K562 (cell line): ENCODE results near the gene PRM2. TPM values are rescaled to one million over a fixed set of nuclear protein-coding genes. Genes with fewer than 3 reads are reported as not detected.

ENCODE experiments used
- ARID4B ChIP-seq: sonication (generic); formaldehyde crosslinking; IDR thresholded peaks from 2 replicates; pipeline ENCODE4 v1.8.0; 2022; ENCODE audit warnings: mild to moderate bottlenecking, missing genetic modification reagents
- FOSL1 ChIP-seq: fragments of 200-800 bp; sonication (Bioruptor generic); conservative IDR thresholded peaks from 2 replicates; pipeline ENCODE4 v1.6.1; 2016; ENCODE audit warnings: missing genetic modification characterization, missing compliant biosample characterization
- FOXA1 ChIP-seq: fragments of 450-650 bp; IDR thresholded peaks from 2 replicates; pipeline ENCODE4 v1.6.1; 2016; ENCODE audit warnings: mild to moderate bottlenecking, borderline replicate concordance
- FOXP1 ChIP-seq: sonication (generic); formaldehyde crosslinking; IDR thresholded peaks from 2 replicates; pipeline ENCODE4 v1.8.0; 2022; ENCODE audit warnings: mild to moderate bottlenecking, missing genetic modification reagents
- NR2F6 ChIP-seq: fragments of 450-650 bp; formaldehyde crosslinking; IDR thresholded peaks from 2 replicates; pipeline ENCODE4 v1.4.0; 2020; ENCODE audit warnings: mild to moderate bottlenecking
- NR4A1 ChIP-seq, 2 experiments: fragments of 250-450 bp in 1 of 2; fragments of 450-650 bp in 1 of 2; sonication (Bioruptor Pico) in 1 of 2; IDR thresholded peaks; 2 replicates each; pipeline versions ENCODE4 v1.4.0 to v1.6.1; 2016 to 2020; ENCODE audit warnings: mild to moderate bottlenecking in 2 of 2, missing compliant biosample characterization in 1 of 2, missing genetic modification characterization in 1 of 2, moderate library complexity in 1 of 2
- SMC3 ChIP-seq: conservative IDR thresholded peaks from 2 replicates; pipeline ENCODE4 v1.6.1; 2011; ENCODE audit warnings: low read depth, low read length, improper control_type of control experiment; ENCODE audit not compliant: insufficient read depth
- SPI1 ChIP-seq: IDR thresholded peaks from 2 replicates; pipeline ENCODE4 v1.6.1; 2011; ENCODE audit warnings: low read depth, low read length, control low read depth, borderline replicate concordance
- polyA plus RNA-seq, 8 experiments: library from polyadenylated mRNA; depleted of rRNA in 4 of 8; stranded (reverse) in 5 of 8; unstranded in 3 of 8; fragments of >200 nt; fragmentation: Nextera tagmentation in 2 of 8; fragmentation: Illumina TruSeq in 1 of 8; extraction: Ambion mirVana in 2 of 8; extraction: Trizol in 1 of 8; gene quantifications; 2 replicates each; pipeline versions ENCODE4 v1.2.1 to v1.2.3, GENCODE V29; 2011 to 2014; ENCODE audit warnings: inconsistent platforms in 1 of 8, missing spikeins in 1 of 8
- total RNA-seq, 7 experiments: library from RNA; depleted of rRNA in 6 of 7; stranded (reverse); fragments of >200 nt in 6 of 7; fragmentation: Illumina TruSeq in 2 of 7; extraction: Trizol in 2 of 7; gene quantifications; 2 replicates each; pipeline versions ENCODE4 v1.2.1 to v1.2.3, GENCODE V29; 2011 to 2021; ENCODE audit warnings: low replicate concordance in 1 of 7
- TF ChIP-seq, protein P1 (sequence below): fragments of 250-450 bp; sonication (Bioruptor Pico); IDR thresholded peaks from 2 replicates; pipeline ENCODE4 v1.4.0; 2020; ENCODE audit warnings: borderline replicate concordance
- TF ChIP-seq, protein P2 (sequence below): fragments of 450-650 bp; IDR thresholded peaks from 2 replicates; pipeline ENCODE4 v1.6.1; 2016; ENCODE audit warnings: antibody characterized with exemption
- TF ChIP-seq, protein P3 (sequence below): fragments of 450-650 bp; IDR thresholded peaks from 2 replicates; pipeline ENCODE4 v1.6.1; 2016
- TF ChIP-seq, protein P4 (sequence below): fragments of 200-800 bp; sonication (Bioruptor generic); IDR thresholded peaks from 2 replicates; pipeline ENCODE4 v1.6.1; 2017; ENCODE audit warnings: missing genetic modification characterization, missing compliant biosample characterization
- TF ChIP-seq, protein P5 (sequence below): fragments of 250-450 bp; sonication (Bioruptor Pico); IDR thresholded peaks from 2 replicates; pipeline ENCODE4 v1.9.0; 2021; ENCODE audit warnings: mild to moderate bottlenecking, inconsistent platforms

The PRM2 gene
- total and polyA plus RNA-seq, 9 of the 15 experiments (the other 6 are each of a cell fraction or from before 2014, with no cell fraction given), result not detected

- TF ChIP-seq, protein P1, sequence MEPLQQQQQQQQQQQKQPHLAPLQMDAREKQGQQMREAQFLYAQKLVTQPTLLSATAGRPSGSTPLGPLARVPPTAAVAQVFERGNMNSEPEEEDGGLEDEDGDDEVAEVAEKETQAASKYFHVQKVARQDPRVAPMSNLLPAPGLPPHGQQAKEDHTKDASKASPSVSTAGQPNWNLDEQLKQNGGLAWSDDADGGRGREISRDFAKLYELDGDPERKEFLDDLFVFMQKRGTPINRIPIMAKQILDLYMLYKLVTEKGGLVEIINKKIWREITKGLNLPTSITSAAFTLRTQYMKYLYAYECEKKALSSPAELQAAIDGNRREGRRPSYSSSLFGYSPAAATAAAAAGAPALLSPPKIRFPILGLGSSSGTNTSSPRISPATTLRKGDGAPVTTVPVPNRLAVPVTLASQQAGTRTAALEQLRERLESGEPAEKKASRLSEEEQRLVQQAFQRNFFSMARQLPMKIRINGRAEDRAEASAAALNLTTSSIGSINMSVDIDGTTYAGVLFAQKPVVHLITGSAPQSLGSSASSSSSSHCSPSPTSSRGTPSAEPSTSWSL (CRISPR knock-in tag), result no peak
- TF ChIP-seq FOSL1 (tag), result no peak
- TF ChIP-seq FOXA1, result no peak
- TF ChIP-seq SMC3, result peak; percentile 82
- 0 out of 2 replicates have a peak, but pooled peaks have one; percentile 38 for TF ChIP-seq FOXP1 (CRISPR knock-in tag)
- TF ChIP-seq, protein P2, sequence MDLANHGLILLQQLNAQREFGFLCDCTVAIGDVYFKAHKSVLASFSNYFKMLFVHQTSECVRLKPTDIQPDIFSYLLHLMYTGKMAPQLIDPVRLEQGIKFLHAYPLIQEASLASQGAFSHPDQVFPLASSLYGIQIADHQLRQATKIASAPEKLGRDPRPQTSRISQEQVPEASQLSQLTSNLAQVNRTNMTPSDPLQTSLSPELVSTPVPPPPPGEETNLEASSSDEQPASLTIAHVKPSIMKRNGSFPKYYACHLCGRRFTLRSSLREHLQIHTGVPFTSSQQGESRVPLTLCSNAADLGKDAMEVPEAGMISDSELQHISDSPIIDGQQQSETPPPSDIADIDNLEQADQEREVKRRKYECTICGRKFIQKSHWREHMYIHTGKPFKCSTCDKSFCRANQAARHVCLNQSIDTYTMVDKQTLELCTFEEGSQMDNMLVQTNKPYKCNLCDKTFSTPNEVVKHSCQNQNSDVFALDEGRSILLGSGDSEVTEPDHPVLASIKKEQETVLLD, result no peak
- TF ChIP-seq, protein P3, sequence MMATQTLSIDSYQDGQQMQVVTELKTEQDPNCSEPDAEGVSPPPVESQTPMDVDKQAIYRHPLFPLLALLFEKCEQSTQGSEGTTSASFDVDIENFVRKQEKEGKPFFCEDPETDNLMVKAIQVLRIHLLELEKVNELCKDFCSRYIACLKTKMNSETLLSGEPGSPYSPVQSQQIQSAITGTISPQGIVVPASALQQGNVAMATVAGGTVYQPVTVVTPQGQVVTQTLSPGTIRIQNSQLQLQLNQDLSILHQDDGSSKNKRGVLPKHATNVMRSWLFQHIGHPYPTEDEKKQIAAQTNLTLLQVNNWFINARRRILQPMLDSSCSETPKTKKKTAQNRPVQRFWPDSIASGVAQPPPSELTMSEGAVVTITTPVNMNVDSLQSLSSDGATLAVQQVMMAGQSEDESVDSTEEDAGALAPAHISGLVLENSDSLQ, result no peak
- TF ChIP-seq, protein P4, sequence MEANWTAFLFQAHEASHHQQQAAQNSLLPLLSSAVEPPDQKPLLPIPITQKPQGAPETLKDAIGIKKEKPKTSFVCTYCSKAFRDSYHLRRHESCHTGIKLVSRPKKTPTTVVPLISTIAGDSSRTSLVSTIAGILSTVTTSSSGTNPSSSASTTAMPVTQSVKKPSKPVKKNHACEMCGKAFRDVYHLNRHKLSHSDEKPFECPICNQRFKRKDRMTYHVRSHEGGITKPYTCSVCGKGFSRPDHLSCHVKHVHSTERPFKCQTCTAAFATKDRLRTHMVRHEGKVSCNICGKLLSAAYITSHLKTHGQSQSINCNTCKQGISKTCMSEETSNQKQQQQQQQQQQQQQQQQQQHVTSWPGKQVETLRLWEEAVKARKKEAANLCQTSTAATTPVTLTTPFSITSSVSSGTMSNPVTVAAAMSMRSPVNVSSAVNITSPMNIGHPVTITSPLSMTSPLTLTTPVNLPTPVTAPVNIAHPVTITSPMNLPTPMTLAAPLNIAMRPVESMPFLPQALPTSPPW (CRISPR knock-in tag), result no peak
- TF ChIP-seq, protein P5, sequence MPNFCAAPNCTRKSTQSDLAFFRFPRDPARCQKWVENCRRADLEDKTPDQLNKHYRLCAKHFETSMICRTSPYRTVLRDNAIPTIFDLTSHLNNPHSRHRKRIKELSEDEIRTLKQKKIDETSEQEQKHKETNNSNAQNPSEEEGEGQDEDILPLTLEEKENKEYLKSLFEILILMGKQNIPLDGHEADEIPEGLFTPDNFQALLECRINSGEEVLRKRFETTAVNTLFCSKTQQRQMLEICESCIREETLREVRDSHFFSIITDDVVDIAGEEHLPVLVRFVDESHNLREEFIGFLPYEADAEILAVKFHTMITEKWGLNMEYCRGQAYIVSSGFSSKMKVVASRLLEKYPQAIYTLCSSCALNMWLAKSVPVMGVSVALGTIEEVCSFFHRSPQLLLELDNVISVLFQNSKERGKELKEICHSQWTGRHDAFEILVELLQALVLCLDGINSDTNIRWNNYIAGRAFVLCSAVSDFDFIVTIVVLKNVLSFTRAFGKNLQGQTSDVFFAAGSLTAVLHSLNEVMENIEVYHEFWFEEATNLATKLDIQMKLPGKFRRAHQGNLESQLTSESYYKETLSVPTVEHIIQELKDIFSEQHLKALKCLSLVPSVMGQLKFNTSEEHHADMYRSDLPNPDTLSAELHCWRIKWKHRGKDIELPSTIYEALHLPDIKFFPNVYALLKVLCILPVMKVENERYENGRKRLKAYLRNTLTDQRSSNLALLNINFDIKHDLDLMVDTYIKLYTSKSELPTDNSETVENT (CRISPR knock-in tag), result no peak
- no peak; the same call in 1 of the 2 replicates for TF ChIP-seq ARID4B (CRISPR knock-in tag)
- no peak for TF ChIP-seq SPI1
- TF ChIP-seq NR4A1 (CRISPR knock-in tag; IDR thresholded peaks at IDR 0.05), result no peak
- TF ChIP-seq NR4A1 (tag; IDR thresholded peaks at IDR 0.05), result 0 out of 2 replicates have a peak, but pooled peaks have one; percentile 33
- TF ChIP-seq NR2F6 (CRISPR knock-in tag), result no peak
Observed at GRCh38 chr16:11257131-11257938, 18.9 kb downstream of the PRM2 start (continued).
